Head of caudate nucleus (tissue), 42 donors: ENCODE data around the gene ZCCHC7.
A peak's percentile ranks its signal among the peaks of the same experiment; 100 is the strongest.

Experiments
- DNase-seq, 42 donors: peaks; one replicate each; pipeline versions ENCODE4 v3.0.0 to v3.0.0-alpha.2; 2020 to 2021; ENCODE audit warnings: mixed read lengths in 7 of 42
- intact Hi-C: fragments of 100-400 bp; cut with DNase I; formaldehyde crosslinking; loops from one replicate; pipeline ENCODE4 v1.15.0; 2022

Gene ZCCHC7

DNA sequence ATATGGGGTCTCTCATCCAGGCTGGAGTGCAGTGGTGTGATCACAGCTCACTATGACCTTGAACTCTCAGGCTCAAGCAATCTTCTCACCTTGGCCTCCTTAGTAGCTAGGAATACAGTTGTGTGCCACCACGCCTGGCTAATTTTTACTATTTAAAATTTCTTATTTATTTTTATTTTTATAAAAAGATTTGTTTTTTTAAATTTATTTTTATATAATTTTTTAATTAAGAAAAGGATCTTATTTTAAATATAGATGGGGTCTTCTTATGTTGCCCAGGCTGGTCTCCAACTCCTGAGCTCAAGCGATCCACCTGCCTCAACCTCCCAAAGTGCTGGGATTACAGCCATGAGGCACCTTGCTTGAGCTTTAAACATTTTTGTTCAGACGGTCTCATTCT is 2.4 kb upstream of the ZCCHC7 start:
- no peak for DNase-seq
- intact Hi-C loops = no loop called here

DNA sequence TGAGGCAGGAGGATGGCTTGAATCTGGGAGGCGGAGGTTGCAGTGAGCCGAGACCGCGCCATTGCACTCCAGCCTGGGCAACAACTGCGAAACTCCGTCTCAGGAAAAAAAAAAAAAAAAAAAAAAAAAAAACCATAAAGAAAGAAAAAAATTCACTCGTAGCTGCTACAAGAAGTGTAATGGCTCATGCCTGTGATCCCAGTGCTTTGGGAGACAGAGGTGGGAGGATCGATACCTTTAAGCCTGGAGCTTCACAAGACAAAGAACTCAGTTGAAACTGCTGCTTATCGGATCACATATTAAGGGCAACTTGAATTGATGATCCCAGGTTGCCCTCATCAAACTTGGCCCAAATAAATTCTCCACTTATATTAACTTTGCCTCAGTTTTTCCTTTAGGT is 1.0 kb upstream of the ZCCHC7 start:
- intact Hi-C loops = no loop called here
- DNase-seq = no peak

DNA sequence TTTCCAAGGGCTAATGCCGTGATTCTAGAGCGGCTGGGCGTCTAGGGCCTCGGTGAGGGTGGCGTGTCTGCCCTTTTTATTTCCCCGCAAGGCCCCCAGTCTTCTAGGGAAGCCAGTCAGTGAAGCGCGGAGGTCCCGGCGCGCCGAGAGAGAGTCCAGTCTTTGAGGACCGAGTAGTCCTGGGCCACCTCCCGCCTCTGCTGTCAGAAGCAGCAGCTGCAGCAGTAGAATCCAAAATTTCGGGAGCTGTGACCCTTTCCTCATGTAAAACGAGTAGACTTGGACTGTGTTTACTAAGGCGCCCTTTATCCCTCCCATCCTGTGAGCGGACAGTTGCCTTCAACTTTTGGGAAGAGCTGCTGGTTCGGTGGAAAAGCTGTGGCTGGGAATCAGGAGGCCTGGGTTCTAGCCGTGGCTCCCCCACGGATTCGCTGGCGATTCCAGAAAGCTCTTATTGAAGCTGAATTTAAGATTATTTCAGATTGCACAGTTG is 515 bp downstream of the ZCCHC7 start:
- peak in 8 of 42 donors; percentile 3 to 54 (median 8) for DNase-seq
- intact Hi-C loops = loop anchor here (1.0 kb wide), 1 partner anchor 42 kb away; no protein-coding TSS in a partner anchor

DNA sequence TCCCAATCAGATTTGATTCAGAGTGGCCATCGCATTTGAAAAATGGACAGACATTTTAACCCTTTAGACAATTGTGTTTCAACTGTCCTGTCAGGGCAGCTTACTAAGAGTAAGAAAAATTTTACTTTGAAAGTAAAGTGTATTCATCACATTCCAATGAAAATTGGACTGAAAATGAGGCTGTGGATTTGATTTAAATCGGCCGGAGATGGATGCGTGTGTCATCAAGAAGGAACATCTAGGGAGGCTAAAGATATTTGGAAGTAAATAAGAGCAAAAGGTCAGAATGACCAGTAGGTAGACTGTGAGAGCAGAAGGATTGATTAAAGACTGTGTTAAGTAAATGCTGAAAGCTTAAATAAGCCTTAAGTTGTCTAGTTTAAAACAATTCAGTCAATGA is 1.5 kb downstream of the ZCCHC7 start:
- DNase-seq = no peak
- intact Hi-C loops = no loop called here

DNA sequence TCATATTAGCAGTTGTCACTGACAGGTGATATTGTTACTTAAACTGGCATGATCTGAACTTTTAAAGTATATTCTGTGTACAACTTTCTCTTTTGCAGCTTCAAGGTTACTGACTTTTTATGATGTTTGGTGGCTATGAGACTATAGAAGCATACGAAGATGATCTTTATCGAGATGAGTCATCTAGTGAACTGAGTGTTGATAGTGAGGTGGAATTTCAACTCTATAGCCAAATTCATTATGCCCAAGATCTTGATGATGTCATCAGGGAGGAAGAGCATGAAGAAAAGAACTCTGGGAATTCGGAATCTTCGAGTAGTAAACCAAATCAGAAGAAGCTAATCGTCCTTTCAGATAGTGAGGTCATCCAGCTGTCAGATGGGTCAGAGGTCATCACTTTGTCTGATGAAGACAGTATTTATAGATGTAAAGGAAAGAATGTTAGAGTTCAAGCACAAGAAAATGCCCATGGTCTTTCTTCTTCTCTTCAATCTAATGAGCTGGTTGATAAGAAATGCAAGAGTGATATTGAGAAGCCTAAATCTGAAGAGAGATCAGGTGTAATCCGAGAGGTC is 5.9 kb downstream of the ZCCHC7 start:
- no peak for DNase-seq
- intact Hi-C loops = no loop called here

DNA sequence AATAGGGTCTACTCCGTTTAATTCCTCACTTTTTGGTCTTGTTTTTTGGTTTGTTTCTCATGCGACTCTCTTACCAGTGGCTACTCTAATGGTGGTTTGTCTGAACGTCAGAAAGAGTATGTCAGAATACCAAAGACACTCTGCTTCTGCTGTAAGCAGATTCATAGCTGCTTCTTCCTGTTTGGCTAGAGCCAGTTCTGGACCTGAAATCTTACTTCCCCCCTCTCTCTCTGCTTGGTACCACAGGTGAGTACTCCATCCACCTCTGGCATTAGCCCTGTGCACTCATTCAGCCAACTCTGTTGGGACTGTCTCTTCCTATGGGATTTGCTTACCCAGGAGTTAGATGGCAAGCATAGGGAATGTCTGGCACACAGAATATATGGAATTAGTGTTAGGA is 6.6 kb downstream of the ZCCHC7 start:
- intact Hi-C loops = no loop called here

DNA sequence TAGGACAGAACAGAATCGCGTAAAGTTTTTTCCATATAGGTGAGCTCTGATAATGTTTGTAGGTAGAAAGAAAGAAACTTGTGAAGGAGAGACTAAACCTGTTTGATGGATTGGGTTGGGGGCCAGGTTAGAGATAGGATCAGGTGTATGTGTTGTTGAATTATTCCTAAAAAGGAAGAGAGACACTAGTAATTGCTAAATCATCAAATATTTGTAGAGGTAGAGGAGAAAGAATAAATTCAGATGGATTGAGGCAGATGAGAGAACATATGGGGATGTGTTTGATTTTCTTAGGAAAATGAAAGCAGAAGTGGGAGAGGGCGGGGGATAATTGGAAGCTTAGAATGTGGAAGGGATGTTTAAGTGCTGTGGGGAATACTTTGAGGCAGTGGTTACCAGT is 7.7 kb downstream of the ZCCHC7 start:
- DNase-seq = no peak
- intact Hi-C loops = no loop called here

More for the DNA sequence above, 6.6 kb downstream of the ZCCHC7 start:
- no peak for DNase-seq

DNA sequence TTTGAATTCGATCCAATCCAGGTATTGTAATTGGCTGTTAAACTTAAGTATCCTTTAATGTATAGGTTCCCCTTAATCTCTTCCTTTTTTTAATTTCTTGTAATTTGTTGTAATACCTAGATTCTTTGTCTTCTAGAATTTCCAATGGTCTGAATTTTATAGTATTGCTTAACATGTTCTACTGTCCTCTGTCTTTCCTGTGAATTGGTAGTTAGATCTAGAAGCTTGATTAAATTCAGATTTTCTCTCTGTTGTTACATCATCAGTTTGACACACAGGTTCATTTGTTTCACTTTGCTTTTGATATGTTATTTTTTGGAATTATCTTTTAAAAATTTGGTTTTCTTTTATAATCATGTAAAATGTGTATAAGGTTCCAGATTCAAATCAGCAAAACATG is 13.8 kb downstream of the ZCCHC7 start:
- DNase-seq = no peak
- intact Hi-C loops = no loop called here

DNA sequence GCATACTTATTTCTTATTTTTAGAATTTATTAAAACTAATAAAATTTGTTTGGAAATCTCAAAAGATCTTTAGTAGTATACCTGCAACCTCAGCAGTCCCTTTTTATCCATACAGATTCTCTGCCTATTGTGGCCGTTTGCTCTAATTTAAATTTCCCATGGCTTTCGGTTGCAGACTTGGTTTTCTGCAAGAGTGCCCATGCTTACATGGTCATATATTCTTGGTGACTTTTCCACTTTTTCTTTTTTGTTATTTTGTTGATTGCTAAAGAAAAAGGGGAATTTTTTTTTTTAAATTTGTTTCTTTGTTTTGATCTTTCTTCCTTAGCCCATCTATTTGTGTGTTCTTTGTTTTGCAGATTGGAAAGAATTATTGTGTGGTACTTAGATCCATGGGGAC is 20.6 kb downstream of the ZCCHC7 start:
- DNase-seq = no peak
- intact Hi-C loops = no loop called here

DNA sequence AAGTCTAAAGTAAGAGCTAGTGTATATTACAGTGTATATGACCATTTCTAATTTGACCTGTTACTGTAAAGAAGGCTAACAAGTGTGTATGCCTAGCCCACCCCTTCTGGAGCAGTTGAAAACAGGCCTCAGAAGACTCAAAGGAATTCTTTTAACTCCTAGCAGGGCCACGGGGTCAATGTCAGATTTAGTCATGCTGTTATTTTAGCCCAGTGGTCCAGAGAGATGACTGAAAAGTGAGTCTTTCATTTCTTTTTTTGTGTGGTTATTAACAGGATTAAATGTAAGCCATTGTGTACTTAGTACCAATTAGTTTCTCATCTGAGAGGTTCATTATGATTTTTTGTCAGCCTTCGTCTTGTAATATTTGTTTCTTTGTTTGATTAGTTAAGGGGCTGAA is 24.4 kb downstream of the ZCCHC7 start:
- no peak for DNase-seq
- intact Hi-C loops = no loop called here

DNA sequence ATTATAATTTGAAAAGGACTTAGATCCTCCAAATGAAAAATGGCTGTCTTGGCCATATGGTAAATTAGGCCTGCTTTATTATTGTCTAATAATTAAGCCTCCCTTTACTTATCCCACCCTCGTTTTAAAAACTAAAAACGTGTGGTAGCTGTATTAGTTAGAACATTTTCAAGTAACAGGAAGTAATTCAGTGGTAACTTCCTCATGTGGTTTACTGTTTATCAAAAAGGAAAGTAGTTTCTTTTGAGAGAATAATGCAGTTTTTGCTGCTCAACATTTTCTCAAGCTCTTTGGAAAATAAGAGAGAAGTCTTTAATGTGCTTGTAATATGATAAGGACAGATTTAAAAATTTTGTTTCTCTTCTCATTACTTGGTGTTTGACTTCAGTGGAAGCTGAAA is 26.0 kb downstream of the ZCCHC7 start:
- DNase-seq = no peak
- intact Hi-C loops = no loop called here

DNA sequence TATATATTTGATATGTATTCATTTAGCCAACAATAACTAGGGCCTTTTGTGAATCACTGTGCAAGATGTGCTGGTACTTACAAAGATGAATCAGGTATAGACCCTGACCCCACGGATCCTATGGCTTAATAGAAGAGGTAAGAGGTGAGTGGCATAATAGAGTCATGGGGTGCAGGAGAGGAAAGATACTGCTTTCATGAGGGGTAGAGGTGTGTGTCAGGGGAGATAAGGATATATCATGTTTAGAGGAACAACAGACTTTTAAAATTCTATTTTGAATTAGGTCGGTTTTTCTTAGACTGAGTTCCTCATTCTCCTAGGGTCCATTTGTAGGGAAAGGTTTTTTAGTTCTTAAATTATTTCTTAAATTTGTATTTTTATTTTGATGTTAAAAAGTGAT is 27.8 kb downstream of the ZCCHC7 start:
- intact Hi-C loops = no loop called here
- DNase-seq = no peak

DNA sequence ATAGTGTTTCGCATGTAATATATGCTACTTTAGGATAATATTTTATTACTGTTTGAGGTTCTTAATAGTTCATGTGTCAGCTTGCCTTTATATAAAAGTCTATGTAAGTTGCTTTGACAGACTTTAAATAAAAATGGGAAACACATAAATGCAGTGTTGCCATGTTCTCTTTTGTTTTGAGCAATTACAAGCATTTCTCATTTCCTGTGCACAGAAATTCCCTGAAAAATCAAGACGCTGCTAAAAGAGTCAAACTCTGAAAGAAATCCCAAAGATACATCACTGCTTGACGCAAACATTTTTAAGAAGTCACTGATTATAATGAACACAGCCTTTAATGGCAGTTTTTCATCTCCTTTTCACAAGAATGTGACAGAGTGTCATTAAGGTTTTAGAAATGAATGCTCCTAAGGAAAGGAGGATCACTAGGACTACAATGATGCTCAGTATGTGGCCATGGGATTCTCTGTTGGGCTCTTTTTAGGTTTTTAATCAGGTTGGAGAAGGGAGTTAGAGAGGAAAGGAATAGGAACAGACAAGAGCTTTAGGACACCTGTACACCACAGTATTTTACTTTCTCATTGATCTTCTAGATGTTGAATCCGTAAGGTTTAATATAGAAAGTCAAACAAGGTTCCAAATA is 29.4 kb downstream of the ZCCHC7 start:
- intact Hi-C loops = no loop called here
- DNase-seq = no peak

DNA sequence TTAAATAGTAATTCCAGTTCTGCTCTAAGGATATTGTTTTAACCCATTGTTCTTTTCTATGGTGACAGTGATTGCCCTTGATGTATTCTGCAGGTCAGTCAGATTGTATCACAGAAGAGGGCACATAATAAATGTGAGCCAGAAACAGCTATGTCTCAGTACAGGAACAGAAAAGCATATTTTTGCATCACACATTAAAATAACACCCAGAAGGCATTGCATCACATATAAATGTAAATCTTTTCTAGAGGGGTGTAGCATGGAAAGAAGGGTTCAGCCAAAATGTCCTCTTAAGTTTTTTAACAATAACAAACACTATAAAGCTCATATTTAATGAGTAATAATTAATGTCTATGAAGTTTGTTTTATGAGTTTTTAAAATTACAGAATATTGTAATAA is 30.0 kb downstream of the ZCCHC7 start:
- intact Hi-C loops = no loop called here

DNA sequence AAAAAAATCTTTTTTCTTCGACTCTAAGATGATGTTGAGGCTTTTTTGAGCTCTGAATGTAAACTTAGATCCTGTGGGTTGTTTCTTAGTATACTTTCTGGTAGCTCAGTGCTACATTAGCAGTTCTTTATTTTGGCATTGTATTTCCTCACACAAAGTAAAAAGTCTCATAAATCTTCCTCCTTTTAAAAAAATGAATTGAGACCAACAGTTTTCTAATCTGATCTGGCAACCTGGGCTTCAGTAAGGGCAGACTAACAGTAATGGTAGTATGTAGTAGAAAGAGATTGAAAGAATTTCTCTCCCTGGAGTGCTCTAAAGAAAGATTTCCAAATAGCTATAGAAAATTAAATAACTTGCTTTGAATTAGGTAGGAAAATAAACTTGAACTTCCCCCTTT is 31.4 kb downstream of the ZCCHC7 start:
- no peak for DNase-seq
- intact Hi-C loops = no loop called here

More for the DNA sequence above, 30.0 kb downstream of the ZCCHC7 start:
- DNase-seq = no peak

DNA sequence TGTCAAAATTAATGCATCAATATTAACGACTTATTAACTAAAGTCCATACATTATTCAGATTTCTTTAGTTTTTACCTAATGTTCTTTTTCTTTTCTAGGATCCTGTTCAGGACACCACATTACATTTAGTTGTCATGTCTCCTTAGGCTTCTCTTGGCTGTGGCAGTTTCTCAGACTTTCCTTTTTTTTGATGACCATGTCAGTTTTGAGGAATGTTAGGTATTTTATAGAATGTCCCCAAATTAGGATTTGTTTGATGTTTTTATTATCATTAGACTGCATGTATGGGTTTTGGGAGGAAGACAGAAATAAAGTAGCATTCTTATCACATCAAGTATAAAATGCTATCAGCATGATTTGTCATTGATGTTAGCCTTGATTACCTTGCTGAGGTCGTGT is 32.0 kb downstream of the ZCCHC7 start:
- intact Hi-C loops = no loop called here
- DNase-seq = no peak

DNA sequence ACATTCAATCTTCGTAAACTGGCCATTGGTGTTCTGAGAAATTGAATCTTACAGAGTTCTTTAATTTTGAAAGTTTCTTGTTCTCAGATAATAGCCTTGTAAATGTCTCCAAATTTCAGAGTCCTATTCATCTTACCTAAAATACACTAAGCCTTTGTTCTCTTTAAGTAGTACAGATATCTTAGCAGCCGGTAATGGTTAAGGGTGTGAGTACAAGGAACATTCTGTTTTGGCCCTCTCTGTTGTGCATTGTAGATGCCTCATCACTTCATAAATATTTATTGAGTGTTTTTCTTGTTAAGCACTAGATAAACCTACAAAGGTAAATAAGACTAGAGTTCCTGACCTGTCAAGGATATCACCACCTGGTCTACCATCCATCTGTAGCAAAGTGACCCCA is 35.2 kb downstream of the ZCCHC7 start:
- intact Hi-C loops = no loop called here
- DNase-seq = no peak

DNA sequence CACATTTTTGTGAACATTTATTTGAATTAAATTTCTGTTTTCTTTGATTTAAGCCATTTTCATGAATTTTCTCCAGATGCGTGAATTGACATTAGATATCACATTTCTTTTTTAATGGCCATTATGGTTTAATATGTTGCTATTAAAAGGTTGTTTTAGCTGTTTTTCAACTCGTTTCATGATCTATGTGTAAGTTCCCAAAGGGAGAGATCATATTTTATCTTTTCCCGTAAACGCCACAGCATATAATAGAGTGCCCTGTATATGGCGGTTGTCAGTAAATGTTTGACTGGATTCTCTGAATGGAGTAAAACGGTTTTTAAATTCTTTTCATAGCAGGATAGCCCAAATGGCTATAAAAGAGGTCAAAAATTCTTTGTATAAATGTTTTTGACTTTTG is 35.8 kb downstream of the ZCCHC7 start:
- DNase-seq = no peak
- intact Hi-C loops = no loop called here

DNA sequence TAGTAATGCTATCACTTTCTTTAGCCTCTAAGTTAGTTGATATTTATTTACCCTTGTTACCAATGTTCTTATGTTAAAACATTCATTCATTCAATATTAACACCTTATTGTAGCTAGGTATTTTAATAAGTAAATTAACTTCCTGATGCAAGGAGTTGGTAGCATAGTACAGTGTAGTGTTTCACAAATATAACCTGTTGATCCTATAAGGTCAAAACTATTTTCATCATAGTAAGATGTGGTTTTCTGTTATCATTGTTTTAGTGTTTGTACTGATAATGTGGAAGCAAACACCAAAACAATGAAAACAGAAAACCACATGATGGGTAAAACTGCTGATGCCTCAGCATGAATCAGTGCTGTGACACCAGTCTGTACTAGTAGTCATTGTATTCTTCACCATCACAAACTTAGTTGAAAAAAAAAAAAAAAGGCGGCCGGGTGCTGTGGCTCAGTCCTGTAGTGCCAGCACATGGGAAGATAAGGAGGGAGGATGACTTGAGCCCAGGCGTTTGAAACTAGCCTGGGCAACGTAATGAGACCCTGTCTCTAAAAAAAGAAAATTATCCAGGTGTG is 36.5 kb downstream of the ZCCHC7 start:
- no peak for DNase-seq
- intact Hi-C loops = no loop called here

DNA sequence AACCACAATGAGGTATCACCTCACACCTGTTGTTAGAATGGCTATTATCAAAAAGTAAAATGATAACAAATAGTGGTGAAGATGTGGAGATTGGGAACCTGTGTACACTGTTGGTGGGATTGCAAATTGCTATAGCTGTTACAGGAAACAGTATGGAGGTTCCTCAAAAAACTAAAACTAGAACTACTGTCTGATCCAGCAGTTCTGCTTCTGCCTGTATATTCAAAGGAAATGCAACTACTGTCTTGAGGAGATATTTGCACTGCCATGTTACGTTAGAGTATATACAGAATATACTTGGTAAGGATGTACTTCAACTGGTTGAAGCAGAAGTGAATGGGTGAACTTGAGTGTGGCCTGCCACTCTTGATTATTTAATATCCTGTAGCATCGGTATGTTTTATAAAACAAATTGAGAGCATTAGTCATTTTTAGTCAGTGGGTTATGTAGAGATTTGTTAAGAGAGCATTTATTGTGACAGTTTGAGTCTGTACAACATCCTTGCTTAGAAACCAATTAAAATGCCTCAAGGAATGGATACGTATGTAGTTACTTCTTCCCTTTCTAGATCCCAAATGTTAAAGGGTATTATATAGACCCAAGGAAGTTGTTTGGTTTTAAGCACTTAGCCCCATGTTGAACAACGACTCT is 37.5 kb downstream of the ZCCHC7 start:
- intact Hi-C loops = no loop called here

More for the DNA sequence above, 37.5 kb downstream of the ZCCHC7 start:
- DNase-seq = no peak
